NCI-H82 (cell line): ENCODE results near the gene TMEM187.

ENCODE experiments used
- DNase-seq: peaks from one replicate; lab custom pipeline; 2025; lab: John Stamatoyannopoulos, UW

Gene TMEM187

DNA sequence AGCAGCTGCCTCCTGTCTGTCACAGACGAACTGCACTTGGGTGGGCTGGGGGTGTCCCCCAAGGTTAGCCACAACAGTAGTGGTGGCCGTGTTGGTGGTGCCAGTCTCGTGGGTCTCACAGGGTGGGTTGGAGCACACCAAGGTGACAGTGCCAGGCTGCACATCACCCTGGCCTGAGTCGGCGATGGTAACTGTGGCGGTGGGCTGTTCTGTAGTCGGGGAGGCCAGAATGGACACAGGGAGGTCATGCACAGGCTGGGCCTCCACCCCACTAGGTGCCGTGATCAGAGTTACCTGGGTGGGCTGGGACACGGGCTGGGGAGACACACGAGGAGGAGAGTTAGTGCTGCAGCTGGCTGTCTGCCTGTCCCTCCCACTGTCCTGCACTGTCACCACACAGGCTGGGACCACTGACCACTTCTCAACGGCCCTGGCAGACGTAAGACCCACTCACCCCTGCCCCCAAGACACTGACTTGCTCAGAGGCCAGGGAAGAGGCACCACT is 17.3 kb upstream of the TMEM187 start:
- DNase-seq = no peak

DNA sequence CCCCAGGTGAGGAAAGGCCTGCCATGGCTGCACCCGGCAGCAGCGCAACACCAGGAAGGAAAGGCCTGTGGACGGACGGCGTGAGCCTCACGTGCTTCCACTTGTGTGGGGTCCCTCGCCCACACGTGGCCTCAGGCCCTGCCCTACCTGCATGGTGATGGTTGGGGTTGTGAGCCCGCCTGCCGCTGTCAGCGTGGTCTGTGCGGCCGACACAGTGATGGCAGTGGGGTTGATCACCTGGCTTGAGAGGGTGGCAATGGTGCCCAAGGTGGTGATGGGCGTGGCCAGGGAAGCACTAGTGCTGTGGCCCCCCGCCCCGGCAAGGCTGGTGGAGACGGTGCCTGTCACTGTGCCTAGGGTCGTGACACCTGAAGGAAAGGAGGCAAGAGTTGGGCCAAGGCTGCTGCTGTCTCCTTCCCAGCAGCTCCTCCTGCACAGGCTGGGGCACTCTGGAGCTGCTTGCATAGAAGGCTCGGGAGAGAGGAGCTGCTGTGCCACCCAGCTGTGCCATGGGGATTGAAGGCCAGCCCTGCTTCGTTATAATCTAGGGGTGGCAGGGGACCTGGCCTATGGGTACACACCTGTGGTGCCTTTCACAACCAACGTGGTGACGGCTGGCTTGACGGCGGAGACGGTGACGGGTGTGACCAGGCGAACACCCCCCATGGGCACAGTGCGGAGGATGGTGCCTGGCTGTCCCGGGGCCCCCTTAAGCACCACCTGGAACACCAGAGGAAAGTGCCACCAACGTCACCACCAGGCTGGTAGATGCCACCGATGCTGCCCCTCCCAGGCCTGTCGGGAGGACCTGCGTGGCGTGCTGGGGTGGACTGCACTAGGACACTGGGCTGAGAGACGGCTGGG is 16.3 kb upstream of the TMEM187 start:
- no peak for DNase-seq

DNA sequence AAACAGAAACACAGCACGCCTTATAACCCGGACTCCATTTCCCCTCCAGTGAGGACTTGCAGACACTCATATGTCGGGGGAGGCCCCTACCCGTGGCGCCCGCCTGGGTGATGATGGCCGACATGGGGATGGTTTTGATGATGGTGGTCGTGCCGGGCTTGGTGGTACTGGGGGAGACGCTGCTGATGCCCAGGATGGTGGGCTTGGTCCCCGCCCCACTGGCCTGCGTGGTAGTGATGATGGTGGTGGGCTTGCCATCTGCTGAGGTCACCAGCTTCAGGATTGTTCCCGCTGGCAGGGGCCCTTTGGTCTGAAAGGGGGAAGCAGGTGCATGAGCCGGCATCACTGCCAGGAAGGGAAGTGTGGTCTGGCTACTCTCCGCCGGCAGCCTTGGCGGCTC is 15.3 kb upstream of the TMEM187 start:
- no peak for DNase-seq

DNA sequence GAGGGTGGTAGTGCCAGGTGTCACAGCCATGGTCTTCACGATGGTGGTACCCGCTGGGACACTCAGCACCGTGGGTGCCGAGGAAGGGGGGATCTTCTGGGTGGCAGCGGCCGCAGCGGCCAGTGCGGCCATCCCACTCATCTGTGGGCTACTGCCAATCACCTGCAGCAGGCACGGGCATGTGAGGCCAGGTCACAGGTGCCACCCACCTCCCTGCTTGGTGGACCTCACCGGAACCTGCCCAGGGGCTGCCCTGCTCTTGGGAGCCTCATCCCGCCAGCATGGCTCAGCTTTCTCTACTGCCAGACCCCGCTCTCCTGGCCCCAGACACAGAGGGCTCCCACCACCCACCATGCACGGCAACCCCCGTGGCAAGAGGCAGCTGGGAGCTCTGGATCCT is 13.9 kb upstream of the TMEM187 start:
- DNase-seq = no peak

DNA sequence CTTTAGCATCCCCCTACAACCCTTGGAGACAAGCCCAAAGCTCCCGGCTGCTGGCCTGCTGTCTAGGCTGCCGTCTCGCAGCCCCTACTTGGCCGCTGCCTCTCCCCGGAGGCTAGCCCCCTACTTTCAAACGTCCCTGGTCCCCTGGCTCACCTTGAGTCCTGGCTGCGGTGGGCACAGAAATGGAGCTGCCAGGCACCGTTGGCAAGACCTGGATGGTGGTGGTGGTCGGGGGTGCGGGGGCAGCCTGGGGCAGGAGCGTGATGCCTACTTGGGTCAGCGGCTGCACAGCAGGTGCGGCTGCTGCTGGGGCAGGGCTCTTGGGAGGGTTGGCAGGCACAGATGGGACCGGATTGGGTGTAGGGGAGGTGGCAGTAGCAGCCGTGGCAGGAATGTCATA is 12.9 kb upstream of the TMEM187 start:
- DNase-seq = no peak

DNA sequence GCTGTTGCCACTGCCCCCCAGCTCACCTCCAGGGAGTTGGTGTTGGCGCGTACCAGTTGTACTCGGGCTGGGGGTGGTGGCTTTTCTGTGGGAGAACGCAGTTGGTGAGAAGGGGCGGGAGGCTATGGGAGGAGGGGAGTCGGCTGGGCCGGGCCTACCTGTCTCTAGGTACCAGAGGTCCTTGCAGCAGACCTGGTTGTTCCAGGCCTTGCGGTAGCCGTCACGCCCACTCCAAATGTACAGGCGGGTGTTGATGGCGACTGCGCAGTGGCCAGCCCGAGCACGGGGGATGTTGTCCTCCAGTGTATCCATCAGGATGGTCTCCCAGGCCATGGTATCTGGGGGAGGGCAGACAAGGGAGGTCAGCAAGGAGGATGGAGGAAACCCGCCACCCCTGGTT is 12.5 kb upstream of the TMEM187 start:
- no peak for DNase-seq

DNA sequence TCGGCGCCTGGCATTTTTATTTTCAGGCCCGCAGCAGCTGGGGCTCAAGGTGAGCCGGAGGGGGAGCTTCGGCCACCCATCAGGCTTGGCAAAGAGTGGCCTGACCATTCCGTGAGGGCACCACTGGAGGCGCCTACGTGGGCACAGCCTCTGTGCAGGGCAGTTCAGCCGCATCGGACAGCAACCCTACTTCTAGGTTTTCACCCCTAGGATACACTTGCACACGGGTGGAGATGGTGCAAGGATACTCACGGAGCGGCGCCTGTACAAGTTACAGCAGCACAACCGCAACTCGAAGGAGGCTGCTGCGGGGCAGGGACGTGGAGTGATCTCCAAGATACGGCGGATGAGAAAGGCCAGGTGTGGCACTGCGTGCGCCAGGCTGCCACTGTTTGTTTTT is 11.8 kb upstream of the TMEM187 start:
- DNase-seq = no peak

DNA sequence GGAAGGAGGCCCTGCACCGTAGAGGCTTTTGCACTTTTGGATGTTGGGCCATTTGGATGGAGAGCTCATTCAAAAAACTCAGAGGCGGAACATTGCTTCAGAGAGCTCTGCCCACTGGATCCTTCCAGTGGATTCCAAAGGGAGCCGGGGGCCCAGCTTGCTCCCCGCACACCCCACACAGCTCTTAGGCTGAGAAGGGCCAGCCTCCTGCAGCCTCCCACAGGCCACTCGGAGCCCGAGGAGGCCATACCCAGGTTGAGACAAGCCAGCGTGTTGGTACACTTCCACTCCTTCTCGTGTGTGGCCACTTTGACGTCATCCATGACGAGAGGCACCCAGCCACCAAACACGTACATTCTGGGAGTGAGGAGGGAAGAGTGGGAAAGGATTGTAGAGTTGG is 11.3 kb upstream of the TMEM187 start:
- no peak for DNase-seq

DNA sequence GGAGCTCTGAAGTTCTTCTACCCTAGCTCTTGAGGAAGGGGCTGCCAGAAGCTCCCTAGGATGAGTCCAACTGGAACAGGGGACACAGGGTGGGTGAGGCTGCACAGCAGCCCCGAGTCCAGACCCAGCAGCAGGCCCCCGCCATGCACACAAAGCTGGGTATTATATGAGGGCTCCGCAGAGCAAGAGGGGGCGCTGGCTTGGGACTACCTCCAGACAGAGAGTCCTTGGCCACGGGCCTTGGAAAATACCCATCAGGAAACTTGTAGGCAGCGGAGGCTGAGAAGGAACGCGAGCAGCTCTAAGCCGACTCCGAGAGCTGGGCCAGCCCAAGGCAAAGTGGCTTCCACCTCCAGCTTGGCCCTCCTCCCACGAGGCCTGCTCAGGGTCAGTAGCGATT is 9.0 kb upstream of the TMEM187 start:
- DNase-seq = no peak

DNA sequence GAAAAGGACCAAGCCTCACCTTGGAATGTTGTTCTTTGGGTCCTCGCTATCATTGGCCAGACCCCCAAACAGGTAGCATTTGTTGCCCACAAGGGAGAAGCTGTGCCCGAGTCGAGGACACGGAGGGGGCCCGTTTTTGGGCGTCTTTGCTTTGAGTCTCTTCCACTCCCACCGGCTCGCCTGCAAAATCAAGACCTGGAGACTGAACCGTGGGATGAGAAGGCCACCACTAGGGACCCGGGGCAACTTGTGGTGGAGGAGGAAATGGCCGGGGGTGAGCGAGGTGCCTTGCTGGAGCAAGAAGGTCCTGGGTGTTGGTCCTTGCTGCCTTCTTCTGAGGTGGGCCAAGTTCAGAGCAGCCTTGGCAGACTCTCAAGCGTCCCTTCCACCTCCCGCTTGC is 8.4 kb upstream of the TMEM187 start:
- DNase-seq = no peak

DNA sequence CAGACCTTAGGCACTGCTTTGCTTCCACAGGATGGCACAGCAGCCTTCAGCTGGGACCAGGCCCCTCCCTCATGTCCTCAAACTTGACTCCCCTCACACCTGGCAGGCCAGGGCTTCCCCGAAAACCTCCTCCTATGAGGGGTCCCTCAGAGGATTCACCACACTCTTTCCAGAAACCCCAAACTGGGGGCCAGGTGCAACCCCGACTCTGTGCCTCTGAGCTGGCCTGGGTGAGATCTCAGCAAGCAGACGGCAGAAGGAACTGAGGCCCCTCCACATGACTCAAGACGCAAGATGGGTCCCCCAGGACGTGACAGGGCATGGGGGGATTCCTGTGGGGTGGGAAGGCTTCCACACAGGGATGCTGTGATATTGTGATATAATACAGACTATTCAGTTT is 7.1 kb upstream of the TMEM187 start:
- no peak for DNase-seq

DNA sequence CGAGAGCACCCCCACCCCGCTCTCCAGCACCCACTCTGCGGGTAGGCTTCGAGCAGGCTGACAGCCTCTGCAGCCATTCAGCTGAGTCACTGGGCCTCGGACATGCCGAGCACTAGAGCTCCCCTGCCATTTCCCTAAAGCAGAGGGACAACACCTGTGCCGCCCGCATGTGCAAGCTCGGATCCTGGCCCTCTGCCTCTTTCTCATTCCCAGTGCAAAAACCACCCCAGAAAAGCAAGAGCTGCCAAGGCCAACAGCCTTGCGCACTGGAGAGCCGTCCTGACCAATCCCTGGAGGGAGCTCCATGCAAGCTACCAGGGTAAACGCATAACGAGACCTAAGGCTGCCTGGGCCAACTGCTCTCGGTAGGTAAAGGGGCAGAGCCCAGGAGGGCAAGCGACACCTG is 6.3 kb upstream of the TMEM187 start:
- DNase-seq = no peak

DNA sequence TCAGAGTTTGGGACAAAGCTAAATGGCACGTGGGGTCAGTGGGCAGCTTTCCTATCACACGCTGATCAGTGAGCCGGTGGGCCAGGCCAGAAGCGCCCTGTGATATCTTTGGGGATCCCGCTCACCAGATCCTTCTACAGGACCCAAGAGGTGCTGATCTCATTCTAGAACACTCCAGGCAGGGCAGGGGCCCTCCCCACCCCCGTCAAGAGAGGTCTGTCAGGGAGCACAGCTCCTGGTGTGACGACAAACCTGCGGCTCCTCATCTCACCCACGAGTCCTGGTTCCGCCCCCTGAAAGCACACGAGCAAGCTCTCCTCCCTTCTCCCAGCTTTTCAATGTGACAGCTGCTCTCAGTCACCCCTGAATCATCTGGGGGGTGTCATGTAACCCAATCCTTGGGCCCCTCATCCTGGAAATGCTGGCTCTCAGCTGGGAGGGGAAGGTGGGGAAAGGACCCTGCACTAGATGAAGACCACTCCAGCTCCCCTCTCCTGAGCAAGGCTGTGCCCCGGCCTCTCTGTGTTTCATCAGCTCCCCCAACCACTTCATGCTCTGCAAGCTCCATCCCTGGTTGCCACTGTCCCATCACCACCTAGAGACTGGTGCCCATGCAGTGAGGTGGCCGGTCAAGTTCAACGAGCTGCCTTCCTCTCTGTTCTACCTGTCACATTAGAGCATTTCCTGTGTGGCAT is 5.6 kb upstream of the TMEM187 start:
- DNase-seq = no peak

DNA sequence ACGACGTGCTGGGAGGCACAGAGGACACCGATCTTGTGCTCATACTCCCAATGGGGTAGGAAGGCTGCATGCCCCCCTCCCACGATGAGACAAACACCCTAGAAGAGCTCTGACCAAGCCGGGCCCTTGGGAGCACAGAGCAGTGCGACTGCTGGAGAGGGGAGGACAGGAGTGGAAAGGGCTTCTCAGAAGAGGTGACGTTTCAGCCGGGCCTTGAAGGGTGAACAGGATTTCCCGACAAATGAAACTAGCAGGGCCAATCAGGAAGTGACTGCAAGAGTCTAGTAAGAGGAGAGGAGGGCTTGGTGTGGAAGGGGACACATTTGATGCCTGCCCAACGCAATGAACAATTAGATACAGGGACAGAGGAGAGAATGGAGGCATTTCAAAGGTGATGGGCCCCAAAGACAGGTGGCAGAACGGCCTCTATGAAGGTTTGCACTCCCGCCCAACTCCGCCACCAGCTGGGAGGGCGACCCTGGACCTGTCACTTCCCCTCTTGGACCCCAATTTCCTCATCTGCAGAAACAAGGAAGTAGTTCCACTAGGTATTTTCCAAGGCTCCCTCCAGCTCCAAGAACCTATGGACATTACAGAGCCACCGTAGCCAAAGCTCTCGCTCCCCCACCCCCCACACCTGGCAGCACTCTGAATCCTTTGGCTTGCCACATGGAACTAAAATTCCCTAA is 4.9 kb upstream of the TMEM187 start:
- DNase-seq = no peak

DNA sequence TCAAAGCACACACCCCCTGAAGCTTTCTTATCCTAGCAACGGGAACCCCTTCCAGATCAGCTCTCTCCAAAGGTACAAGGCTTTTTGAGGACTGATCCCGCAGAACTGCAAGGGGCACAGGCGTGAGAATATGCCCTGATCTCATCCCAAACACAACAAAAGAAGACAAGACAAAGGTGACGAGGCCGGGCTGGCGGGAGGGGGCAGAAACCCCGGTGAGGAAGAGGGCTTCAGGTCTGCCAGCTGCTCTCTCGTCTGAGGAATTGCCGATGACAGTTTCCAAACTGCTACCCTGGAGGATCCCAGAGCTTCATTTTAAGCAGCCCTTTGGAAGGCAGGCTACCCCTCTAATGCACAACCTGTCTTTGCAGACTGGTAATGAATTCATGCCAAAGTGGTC is 4.3 kb upstream of the TMEM187 start:
- DNase-seq = no peak

DNA sequence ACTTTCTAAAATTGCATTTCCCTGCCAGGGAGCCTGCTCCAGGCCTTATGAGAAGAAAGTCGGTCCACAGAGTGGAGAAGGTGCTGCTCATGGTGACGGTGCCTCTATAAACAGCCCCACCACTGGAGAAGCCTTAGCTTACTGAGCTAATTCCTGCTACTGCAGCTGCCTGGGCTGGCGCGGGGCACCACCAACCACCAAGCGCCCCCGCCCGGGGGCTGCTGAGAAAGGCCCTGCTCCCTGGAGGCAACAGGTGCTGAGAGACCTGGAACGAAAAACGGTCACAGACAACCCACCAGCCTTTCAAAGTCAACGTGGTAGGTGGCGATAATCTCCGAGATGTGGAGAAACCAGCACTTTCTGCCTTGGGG is 3.8 kb upstream of the TMEM187 start:
- DNase-seq = peak; percentile 71

DNA sequence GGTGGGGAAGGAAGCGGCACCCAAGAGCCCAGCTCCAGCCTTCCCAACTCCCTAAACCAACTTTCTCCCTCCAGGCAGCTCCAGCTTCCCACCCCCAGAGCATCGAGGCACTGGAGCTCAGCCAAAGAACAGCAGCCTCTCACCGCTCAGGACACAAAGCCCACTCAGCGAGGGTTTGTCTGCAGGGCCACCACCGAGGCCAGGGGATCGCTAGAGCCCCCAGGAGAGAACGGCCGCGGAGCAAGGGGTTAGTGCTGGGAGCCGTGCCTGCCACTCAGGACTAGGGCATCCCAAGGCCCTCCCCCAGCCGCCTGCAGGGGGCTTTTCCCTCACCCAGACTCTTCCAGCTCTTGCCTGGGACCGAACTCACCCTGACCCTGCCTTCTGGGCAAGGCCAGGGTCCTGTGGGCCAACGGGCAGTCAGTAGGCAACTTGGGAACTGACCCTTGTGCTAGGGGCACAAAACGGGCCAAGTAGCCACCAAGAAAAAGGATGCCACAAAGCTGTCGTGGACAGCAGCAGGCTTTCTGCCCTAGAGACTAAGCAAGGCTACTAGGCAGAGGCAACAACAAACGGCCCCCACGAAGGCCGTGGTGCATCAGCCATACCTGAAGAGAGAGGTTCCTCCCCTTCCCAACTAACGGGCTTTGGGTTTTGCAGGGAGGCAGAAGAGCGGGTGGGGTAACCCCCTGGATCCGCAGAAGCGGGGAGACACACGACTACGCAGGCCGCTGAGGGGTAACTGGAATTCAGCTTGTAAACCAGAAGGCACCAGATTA is 3.2 kb upstream of the TMEM187 start:
- DNase-seq = peak; percentile 50

DNA sequence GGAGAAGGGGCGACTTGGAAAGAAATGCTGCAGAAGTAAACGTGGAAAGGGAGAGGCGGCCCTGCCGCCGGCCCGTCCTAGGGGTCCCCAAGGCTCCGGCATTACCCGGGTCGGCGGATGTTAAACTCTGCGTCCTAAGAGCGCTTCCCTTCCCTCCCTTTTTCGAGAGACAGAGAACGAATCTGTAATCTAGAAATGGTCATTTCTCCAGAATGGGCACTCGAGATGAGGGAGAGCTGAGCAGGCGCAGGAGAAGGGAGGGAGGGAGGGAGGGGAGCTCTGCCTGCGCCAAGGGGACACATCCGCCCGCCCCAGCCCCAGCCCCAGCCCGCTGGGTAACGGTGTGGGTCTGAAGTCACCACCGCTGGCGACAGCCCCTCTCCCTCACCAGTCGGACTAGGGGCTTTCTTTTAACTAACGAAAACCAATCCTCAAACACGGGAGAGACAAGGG is 2.6 kb upstream of the TMEM187 start:
- DNase-seq = no peak

DNA sequence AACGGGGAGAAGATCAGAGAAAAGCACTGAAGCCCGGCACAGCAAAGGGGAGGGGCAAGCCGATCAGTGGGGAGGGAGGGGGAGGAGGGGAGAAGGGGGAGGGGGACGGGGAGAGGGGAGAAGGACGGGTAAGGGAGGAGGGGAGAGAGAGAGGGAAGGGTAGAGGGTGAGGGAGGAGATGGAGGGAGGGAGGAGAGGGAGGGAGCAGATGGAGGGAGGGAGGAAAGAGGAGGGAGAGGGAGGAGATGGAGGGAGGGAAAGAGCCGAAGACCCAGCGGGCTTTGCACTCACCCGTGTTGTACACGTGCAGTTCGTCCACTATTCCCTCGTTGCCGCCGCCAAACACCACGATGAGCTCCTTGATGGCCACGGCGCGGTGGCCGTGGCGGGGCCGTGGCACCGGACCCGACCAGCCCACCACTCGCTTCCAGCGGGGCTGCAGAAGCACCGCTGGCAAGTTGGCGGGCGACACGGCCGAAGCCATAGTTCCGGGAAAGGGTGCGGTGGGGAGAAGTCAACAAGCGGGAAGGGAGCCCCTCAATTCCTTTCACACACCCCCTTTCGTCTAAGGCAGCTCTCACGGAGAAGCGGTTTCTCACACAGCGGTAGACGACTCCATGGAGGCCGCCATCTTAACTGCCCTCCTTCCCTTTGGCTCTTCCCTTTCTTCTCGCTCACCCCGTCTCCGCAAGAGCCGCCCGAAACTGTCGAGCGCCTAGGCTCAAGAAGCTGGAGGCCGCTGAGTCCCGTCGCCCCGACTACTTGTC is 2.0 kb upstream of the TMEM187 start:
- DNase-seq = peak; percentile 91

DNA sequence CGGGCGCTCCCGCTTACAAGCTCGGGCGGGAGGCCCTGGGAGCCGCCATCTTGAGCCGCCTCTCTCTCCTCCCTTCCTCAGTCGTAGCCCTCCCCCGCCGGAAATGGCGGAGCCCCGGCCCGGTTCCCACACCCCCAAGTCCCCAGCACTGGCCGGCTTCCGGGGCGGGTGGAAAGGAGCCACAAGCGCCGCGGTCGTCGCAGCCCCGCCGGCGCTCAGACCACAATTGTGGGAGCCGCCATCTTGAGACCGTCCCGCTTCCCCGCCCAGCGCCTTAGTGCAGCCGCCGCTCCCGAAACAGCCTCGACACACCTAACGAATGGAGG is 1.5 kb upstream of the TMEM187 start:
- DNase-seq = peak; percentile 90
